ENCODE measurements around the gene STK11IP.
"Not testable (repeated sequence)": the region's sequence is repeated elsewhere in the genome, so short reads cannot be mapped to it uniquely, and the experiment has no call there.

STK11IP gene

DNA sequence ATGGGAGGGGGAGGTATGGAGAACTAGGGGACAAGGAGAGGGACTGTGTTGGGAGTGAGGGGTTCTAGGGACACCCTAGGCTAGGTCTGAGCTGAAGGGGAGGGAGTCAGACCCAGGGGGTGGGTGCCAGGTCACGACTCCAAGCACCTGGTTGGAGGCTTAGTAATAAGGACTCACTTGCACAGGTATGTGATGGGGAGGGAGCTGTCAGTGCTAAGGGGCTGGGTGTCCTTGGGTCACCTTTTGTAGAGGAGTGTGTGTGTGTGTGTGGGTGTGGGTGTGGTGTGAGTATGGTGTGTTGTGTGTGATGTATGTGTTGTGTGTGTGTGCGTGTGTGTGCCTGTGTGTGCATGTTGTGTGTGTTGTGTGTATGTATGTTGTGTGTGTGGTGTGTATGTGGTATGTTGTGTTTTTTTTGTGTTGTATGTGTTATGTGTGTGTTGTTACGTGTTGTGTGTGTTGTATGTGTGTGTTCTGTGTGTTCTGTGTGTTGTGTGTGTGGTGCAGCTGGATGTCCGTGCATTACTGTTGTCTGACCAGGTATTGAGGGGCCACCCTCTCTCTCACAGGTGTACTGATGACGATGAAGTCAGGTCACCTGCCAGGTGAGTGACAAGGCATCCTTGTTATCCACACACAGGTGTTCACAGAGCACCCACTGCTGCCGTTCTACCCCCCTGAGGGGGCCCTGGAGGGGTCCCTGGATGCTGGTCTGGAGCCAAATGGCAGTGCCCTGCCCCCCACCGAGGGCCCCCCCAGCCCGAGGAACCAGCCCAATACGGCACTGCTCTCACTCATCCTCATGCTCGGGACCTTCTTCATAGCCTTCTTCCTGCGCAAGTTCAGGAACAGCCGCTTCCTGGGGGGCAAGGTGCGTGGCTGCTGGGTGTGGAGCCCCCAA lies 39.5 kb downstream of the STK11IP start:
- DNase-seq: no peak

DNA sequence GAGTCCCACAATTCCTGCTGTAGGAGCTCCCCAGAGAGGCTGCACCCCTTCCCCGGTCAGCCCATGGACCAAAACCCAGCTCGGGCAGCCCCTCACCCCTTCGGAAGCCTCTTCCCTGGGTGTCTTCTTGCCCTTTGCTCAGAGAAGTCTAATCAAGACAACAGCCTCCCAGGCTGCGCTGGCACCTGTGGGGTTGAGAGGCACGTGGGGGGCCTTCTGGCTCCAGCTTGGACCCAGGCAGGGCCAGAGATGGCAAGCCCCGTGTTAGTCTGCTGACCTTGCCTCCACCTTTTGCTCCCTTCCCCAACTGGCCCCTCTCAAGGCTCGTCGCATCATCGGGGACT lies 40.2 kb downstream of the STK11IP start:
- no peak for DNase-seq

DNA sequence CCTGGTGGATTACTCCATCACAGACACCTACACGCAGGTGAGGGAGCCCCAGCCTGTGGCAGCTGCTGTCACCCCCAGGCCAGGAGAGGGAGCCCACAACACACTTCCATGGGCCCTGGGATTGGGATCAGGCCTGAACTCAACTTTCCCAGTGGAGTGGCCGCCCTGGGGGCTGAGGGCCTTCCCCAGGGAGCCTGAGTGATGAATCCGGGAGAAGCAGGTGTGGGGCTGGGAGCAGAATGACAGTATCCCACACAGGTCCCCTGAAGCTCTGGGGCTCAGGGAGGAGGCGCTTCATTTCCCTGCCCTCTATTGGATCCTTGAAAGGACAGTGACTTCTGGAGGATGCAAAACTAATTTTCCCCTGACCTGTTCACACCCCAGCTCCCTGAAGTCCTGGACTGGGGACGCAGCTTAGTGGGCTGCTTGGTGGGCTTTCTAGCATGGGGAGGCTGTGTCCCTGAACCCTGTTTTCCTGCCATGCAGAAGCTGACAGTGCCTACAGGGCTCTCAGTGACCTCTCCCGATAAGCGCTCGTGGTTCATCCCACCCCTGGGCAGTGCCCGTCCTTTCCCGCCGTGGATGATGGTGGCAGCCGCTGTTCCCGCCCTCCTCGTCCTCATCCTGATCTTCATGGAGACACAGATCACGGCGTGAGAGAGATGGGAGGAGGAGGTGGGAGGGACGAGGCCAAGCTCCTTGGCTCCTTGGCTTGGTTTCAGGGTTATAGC lies 40.7 kb downstream of the STK11IP start:
- DNase-seq: no peak

- no peak for DNase-seq
Measured at GRCh38 chr2:219638948-219639755, 41.5 kb downstream of the STK11IP start.

GRCh38 chr2:219641390-219642068 lies 43.9 kb downstream of the STK11IP start:
- DNase-seq: no peak

GRCh38 chr2:219642069-219642454 lies 44.4 kb downstream of the STK11IP start:
- no peak for DNase-seq

DNA sequence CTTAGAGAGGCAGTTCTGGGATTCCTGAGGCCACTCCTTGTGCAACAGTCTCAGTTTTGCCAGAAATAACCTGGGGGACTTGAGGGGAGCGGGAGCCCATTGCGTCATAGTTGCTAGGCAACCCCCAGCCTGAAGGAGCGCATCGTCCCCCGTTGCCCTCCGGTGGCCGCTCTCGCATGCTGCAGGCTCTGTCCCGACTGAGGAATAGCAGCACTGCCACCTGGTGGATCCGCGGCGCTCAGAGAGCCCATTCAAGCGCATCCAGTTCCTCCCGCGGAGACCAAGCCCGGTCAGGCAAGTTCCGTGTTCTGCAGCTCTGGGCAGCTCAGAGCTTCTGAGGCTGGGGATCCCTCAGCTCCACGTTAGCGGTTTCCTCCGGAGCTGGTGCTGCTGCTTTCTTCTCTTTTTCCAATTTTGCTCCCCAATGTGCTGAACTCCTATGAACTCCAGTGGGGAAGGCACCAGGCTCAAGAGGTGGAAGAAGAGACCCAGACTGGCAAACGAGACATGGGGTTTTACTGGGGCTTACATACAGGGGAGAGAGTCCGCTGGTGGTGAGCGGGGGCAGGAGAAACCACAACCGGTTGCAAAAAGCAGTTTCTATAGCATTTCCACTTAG lies 44.9 kb downstream of the STK11IP start:
- DNase-seq: peak; percentile 86

DNA sequence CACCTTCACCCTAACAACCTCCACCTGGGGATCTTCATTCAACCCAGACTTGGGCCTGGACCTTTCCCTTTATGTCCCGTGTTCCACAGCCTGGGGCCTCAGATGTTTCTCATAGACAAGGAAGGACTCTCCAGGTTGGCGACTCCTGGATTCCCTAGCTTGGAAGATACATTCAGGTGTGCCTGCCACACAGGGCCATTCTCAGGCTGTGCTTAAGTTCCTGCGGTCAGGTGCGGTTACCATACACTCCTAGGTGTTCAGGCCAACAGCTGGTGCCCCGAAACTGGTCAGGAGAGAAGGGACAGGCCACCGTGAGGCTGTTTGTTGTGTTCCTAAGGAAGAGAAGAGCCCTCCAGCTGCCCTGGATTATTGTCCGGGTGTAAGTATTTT lies 45.4 kb downstream of the STK11IP start:
- no peak for DNase-seq

- DNase-seq: no peak
Measured at GRCh38 chr2:219643788-219644398, 46.2 kb downstream of the STK11IP start.

DNA sequence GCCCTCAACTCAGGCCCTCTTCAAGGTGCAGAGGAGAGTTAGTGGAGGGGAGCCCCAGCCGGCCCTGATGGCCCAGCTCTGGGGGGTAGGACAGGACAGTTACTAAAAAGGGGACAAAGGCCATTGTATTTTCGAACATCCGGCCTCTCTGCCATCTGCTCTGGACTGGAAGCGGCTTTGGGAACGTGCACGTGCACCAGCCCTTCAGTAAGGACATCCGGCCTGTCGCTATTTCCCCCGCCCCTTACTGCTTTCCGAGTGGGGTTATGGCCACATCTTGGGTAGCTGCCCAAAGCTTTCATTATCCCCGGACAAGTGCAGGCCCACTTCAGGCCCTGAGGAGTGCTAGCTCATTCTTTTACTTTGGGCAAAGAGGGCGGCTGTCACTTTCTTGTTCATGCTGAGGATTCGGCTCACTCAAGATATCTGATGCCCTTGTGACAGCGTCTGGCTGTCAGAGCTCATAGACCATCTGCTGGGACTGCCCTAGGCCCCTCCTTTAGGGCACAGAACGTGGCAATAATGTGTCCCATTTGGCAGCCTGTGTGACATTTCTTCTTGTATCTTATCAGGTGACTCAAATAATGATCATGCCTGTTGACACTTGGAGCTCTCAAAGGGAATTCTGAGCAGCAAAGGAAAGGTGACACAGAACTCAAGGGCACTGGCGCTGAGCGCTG lies 47.3 kb downstream of the STK11IP start:
- no peak for DNase-seq

DNA sequence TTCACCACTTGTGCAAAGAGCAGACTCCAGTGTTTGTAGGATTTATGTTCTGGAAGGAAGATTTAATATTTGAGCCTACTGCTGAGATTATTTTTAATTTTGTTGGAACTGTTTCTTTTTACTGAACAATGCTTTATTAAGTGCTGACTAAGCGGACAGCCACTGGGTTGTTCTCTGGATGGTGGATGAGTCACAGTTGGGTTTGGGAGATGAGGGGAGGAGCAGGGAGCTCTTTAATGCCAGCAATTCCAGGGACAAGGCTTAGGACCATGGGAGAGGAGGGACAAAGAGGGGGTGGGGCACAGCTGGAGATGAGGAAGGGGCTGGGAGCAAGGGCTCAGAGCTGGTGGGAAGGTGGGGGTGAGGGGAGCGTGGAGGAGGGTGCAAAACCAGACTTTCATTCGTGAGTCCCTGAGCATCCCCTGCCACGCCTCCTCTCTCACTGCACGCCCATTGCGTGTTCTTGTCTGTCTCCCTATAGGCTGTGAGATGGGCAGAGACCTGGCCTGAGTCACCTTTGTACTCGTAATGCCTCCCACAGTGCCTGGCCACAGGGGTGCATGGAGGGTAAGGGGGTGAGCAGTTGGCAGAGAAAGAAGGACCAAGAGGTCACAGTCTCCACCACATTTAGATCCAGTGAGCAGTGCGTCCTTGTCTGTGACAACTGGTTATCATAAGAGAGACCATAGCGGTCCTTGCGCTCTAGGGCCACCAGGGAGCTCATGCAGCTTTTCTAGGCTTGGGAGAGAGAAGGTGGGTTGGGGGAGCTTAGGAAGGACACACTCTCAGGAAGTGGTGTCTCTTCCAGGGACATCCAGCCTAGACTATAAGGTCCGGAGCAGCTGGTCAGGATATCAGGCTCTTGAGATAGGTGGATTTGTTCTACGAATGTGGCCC lies 48.2 kb downstream of the STK11IP start:
- DNase-seq: peak; percentile 72

DNA sequence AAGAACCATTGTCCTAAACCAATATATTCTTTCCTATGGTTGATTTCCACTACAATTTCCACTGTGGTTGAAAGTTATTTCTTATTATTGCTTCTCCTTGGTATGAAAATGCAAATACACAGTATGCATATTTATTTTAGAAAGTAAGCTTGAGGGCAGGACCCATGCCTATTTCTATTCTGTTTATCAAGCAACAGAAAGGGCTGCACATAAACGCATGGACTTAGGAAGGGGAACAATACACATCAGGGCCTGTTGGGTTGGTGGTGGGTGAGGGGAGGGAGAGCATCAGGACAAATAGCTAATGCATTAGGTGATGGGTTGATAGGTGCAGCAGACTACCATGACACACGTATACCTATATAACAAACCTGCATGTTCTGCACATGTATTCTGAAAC lies 50.5 kb downstream of the STK11IP start:
- DNase-seq: no peak

DNA sequence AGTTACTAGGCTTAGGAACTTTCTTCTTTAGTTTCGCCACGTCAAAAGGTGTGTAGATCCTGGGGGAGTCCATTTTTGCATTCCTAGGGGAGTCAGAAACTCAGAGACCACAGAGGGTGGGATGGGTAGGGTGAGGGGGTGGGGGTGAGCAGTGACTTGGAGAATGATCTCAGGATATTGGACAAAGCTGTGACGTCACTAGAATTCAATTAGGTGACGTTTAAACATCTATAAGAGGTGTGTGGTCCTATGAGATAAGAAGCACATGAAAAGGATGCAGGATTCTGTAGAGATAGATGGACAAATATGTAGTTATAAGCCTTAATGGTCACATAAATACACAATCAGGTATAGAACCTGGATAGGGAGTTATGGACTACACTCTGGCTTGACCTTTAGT lies 51.3 kb downstream of the STK11IP start:
- DNase-seq: no peak

GRCh38 chr2:219650426-219651248 lies 53.0 kb downstream of the STK11IP start:
- DNase-seq: no peak

- DNase-seq: not testable (repeated sequence)
Measured at GRCh38 chr2:219651656-219652055, 54.0 kb downstream of the STK11IP start.

DNA sequence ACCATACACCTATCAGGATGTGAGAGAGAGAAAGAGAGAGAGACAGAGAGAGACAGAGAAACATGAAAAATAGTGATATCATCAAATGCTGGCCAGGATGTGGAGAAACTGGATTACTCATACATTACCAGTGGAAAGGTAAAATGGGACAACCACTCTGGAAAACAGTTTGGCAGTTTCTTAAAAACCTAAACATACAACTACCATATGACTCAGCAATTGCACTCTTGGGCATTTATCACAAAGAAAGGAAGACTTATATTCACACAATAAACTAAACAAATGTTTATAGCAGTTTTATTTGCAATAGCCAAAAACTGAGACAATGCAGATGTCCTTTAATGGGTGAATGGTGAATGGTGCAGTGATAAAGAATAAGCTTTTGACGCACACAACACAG lies 58.9 kb downstream of the STK11IP start:
- peak; percentile 86 for DNase-seq

DNA sequence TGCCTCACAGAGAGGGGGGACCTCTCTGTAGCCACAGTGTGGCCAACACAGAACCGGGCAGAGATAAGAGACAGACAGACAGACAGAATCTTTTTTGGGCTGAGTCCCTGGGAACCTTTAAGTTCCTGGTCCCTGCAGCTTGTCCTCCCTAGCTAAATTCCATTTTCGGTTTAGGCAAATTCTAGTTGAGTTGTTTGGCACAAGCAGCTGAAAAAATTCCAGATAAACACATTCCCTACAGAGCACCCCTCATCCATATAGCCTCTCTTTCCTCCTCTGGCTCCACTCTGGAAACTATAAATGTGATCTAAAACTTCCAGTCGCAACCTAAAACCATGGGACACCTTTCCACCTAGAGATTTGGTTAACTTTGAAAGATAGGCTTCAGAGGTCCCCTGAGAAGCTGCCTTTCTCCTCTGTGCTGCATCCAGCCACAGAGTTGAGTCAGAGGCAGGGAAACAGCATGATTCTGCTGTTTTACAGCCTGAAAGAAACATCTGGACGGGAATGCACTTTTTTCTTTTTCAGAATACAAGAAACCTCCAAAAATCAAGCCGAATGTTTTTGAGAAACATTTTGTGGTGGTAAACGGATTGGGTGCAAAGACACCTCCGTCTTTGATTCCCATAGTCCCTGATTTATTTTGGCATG lies 60.7 kb downstream of the STK11IP start:
- no peak for DNase-seq

DNA sequence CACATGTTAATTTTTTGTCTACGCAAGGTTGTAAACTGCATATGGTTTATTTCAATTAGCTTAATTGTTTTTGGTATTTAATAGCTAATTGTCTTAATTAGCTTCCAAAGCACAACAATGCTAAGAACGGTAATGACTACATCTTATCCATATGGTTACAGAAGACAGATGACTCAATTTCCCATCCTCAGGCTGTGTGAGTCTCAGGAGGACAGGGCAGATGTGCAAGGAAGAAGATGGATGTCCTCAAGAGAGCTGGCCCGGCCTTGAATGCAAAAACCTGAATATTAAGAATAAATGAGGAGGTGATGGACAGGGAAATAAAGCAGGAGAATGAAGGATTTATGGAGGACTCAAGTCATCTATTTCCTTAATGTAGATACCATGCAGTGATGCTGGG lies 61.2 kb downstream of the STK11IP start:
- DNase-seq: no peak

Data from NCI-H226 (cell line).